Neural progenitor cell (in vitro differentiated cells): ENCODE data around the gene GLI2. TPM values are rescaled to one million over a fixed set of nuclear protein-coding genes. Genes with fewer than 3 reads are reported as not detected.

Experiments
- DNase-seq: peaks from one replicate; pipeline ENCODE4 v3.0.0-alpha.2; 2016; ENCODE audit warnings: low spot score
- H2AFZ ChIP-seq: fragments of 200-600 bp; sonication (generic); replicated peaks from 2 replicates; pipeline ENCODE4 v1.6.1; 2016; ENCODE audit warnings: antibody characterized with exemption
- H3F3A ChIP-seq: fragments of 200-600 bp; sonication (generic); 2 replicates; pipeline ENCODE4 v1.6.1; 2016; ENCODE audit warnings: antibody characterized with exemption, low read depth
- H3K27ac ChIP-seq: fragments of 200-600 bp; sonication (generic); 2 replicates; pipeline ENCODE4 v1.5.1; 2016; ENCODE audit warnings: mild to moderate bottlenecking
- H3K27me3 ChIP-seq: fragments of 200-600 bp; sonication (generic); 2 replicates; pipeline ENCODE4 v1.6.1; 2016; ENCODE audit warnings: mild to moderate bottlenecking, moderate library complexity
- H3K36me3 ChIP-seq: fragments of 200-600 bp; sonication (generic); 2 replicates; pipeline ENCODE4 v1.5.1; 2016
- H3K4me1 ChIP-seq: fragments of 200-600 bp; sonication (generic); 2 replicates; pipeline ENCODE4 v1.6.1; 2016; ENCODE audit warnings: mixed run types
- H3K4me2 ChIP-seq: fragments of 200-600 bp; sonication (generic); 2 replicates; pipeline ENCODE4 v1.6.1; 2016
- H3K4me3 ChIP-seq: fragments of 200-600 bp; sonication (generic); 2 replicates; pipeline ENCODE4 v1.5.1; 2016
- H3K79me2 ChIP-seq: fragments of 200-600 bp; sonication (generic); 2 replicates; pipeline ENCODE4 v1.6.1; 2016; ENCODE audit warnings: low read depth
- H3K9ac ChIP-seq: fragments of 200-600 bp; sonication (generic); 2 replicates; pipeline ENCODE4 v1.6.1; 2016
- H3K9me3 ChIP-seq: fragments of 200-600 bp; sonication (generic); 2 replicates; pipeline ENCODE4 v1.5.1; 2016; ENCODE audit warnings: low read depth
- H4K20me1 ChIP-seq: fragments of 200-600 bp; sonication (generic); 2 replicates; pipeline ENCODE4 v1.6.1; 2016; ENCODE audit warnings: low read depth
- H3K27ac Mint-ChIP-seq: 3 replicates; pipeline ENCODE4 v1.8.0; 2021; ENCODE audit warnings: mixed read lengths
- H3K27me3 Mint-ChIP-seq: 2 replicates; pipeline ENCODE4 v1.8.0; 2022; ENCODE audit warnings: low read depth, mild to moderate bottlenecking, inconsistent platforms, moderate library complexity, mixed read lengths; ENCODE audit not compliant: insufficient read depth
- H3K36me3 Mint-ChIP-seq: 3 replicates; pipeline ENCODE4 v1.8.0; 2021; ENCODE audit warnings: mixed read lengths
- H3K4me1 Mint-ChIP-seq: 3 replicates; pipeline ENCODE4 v1.8.0; 2021; ENCODE audit warnings: mixed read lengths
- H3K4me3 Mint-ChIP-seq: 3 replicates; pipeline ENCODE4 v1.8.0; 2021; ENCODE audit warnings: mild to moderate bottlenecking, moderate library complexity, mixed read lengths
- H3K9me3 Mint-ChIP-seq: 3 replicates; pipeline ENCODE4 v1.8.0; 2020; ENCODE audit warnings: mixed read lengths
- CTCF ChIP-seq: fragments of 200-600 bp; sonication (generic); IDR thresholded peaks from 2 replicates; pipeline ENCODE4 v1.5.1; 2017; ENCODE audit warnings: antibody characterized with exemption, mild to moderate bottlenecking
- EZH2 ChIP-seq: fragments of 200-600 bp; sonication (generic); IDR thresholded peaks from 2 replicates; pipeline ENCODE4 v1.6.1; 2017; ENCODE audit warnings: antibody characterized with exemption, mild to moderate bottlenecking, moderate library complexity
- EZH2phosphoT487 ChIP-seq: fragments of 200-600 bp; sonication (generic); IDR thresholded peaks from 2 replicates; pipeline ENCODE4 v1.6.1; 2017; ENCODE audit warnings: antibody characterized with exemption
- total RNA-seq: library from RNA; depleted of rRNA; stranded (reverse); fragments of >200 nt; gene quantifications from 2 replicates; pipeline ENCODE4 v1.2.3, GENCODE V29; 2015; ENCODE audit warnings: low replicate concordance

Gene GLI2
- total RNA-seq, 1 donor from 2014 or later, result 9.4 TPM

GRCh38 chr2:120770641-120771040 is 35.0 kb downstream of the GLI2 start:
- no peak for DNase-seq
- H3K9ac ChIP-seq, result no peak overlapping the region
- no peaks in the 10 kb centered on the region for H3K36me3 ChIP-seq
- no peaks in the 10 kb centered on the region for H3K27me3 ChIP-seq
- H3K4me3 ChIP-seq, result no peak overlapping the region
- peaks cover 100% of the 10 kb centered on the region for H4K20me1 ChIP-seq
- Mint-ChIP-seq H3K9me3 (no peaks in the 10 kb centered on the region), H3K4me1 (peaks cover 82% of the 10 kb centered on the region), H3K27ac (no peak overlapping the region), H3K36me3 (peaks cover 1% of the 10 kb centered on the region), H3K4me3 (no peak overlapping the region), H3K27me3 (peaks cover 3% of the 10 kb centered on the region)
- peaks cover 29% of the 10 kb centered on the region for H3K4me1 ChIP-seq
- H3K9me3 ChIP-seq, result no peaks in the 10 kb centered on the region
- H3K79me2 ChIP-seq, result peaks cover 98% of the 10 kb centered on the region
- TF ChIP-seq CTCF (no peak), EZH2 (no peak), EZH2phosphoT487 (no peak)
- H2AFZ ChIP-seq, result no peak overlapping the region
- H3F3A ChIP-seq, result no peaks in the 10 kb centered on the region
- no peak overlapping the region for H3K4me2 ChIP-seq
- H3K27ac ChIP-seq, result no peak overlapping the region

GRCh38 chr2:120771111-120771780 is 35.6 kb downstream of the GLI2 start:
- DNase-seq, result no peak
- H3K9ac ChIP-seq, result no peak overlapping the region
- H3K4me3 ChIP-seq, result no peak overlapping the region
- H3K4me1 ChIP-seq, result peaks cover 23% of the 10 kb centered on the region
- H3K9me3 ChIP-seq, result no peaks in the 10 kb centered on the region
- H3K4me2 ChIP-seq, result no peak overlapping the region
- H2AFZ ChIP-seq, result no peak overlapping the region
- peaks cover 80% of the 10 kb centered on the region for H3K4me1 Mint-ChIP-seq
- peaks cover 2% of the 10 kb centered on the region for H3K27me3 Mint-ChIP-seq
- H4K20me1 ChIP-seq, result peaks cover 100% of the 10 kb centered on the region
- no peaks in the 10 kb centered on the region for H3K9me3 Mint-ChIP-seq
- H3K27me3 ChIP-seq, result no peaks in the 10 kb centered on the region
- peaks cover 1% of the 10 kb centered on the region for H3K36me3 Mint-ChIP-seq
- H3F3A ChIP-seq, result no peaks in the 10 kb centered on the region
- TF ChIP-seq EZH2 (no peak), CTCF (no peak), EZH2phosphoT487 (no peak)
- H3K79me2 ChIP-seq, result peaks cover 98% of the 10 kb centered on the region
- H3K4me3 Mint-ChIP-seq, result no peak overlapping the region
- H3K36me3 ChIP-seq, result no peaks in the 10 kb centered on the region
- H3K27ac ChIP-seq, result no peak overlapping the region
- no peak overlapping the region for H3K27ac Mint-ChIP-seq

- no peak overlapping the region for H2AFZ ChIP-seq
- peaks cover 17% of the 10 kb centered on the region for H3K4me1 ChIP-seq
- H3K27ac Mint-ChIP-seq, result peak overlapping the region; percentile 61
- peaks cover 98% of the 10 kb centered on the region for H3K79me2 ChIP-seq
- no peaks in the 10 kb centered on the region for H3K9me3 Mint-ChIP-seq
- no peaks in the 10 kb centered on the region for H3K36me3 ChIP-seq
- TF ChIP-seq EZH2phosphoT487 (no peak), CTCF (no peak), EZH2 (no peak)
- H3K4me2 ChIP-seq, result no peak overlapping the region
- H3K4me1 Mint-ChIP-seq, result peaks cover 77% of the 10 kb centered on the region
- peaks cover 100% of the 10 kb centered on the region for H4K20me1 ChIP-seq
- H3K9ac ChIP-seq, result no peak overlapping the region
- no peak overlapping the region for H3K4me3 ChIP-seq
- H3K36me3 Mint-ChIP-seq, result peaks cover 1% of the 10 kb centered on the region
- no peaks in the 10 kb centered on the region for H3K9me3 ChIP-seq
- no peaks in the 10 kb centered on the region for H3F3A ChIP-seq
- peaks cover 2% of the 10 kb centered on the region for H3K27me3 Mint-ChIP-seq
- H3K4me3 Mint-ChIP-seq, result peak overlapping the region; percentile 62
- no peaks in the 10 kb centered on the region for H3K27me3 ChIP-seq
- H3K27ac ChIP-seq, result no peak overlapping the region
- DNase-seq, result no peak
These were observed 36.1 kb downstream of the GLI2 start for GRCh38 chr2:120771781-120772208.
